K562 (cell line): ENCODE measurements around the gene ACBD3. TPM values are rescaled to one million over a fixed set of nuclear protein-coding genes. Genes with fewer than 3 reads are reported as not detected.
A peak's percentile ranks its signal among the peaks of the same experiment; 100 is the strongest.

Source experiments
- ATAC-seq: fragments of 200-7000 bp; cut with Tn5 transposase; 3 replicates; pipeline ENCODE4 v1.9.1; 2020; ENCODE audit warnings: moderate library complexity
- BruUV-seq: library from RNA; stranded (reverse); fragments of 400-500 nt; replicated peaks from 2 replicates; lab custom pipeline; 2021; lab: Mats Ljungman, UMichigan
- CTCF ChIA-PET: fragments of 300-600 bp; formaldehyde crosslinking; extraction: SDS; loops from one replicate; lab custom pipeline; 2021; ENCODE audit warnings: low intra/inter-chr PET ratio; lab: Yijun Ruan, JAX
- POLR2A ChIA-PET: fragments of 300-600, 350-650 bp; sonication (Branson Sonifier 250); formaldehyde crosslinking; extraction: SDS; loops from one replicate; lab custom pipeline; 2021; ENCODE audit warnings: antibody characterized with exemption, inconsistent platforms; lab: Yijun Ruan, JAX
- DNase-seq, 4 experiments: peaks; one replicate each; pipeline versions ENCODE4 v3.0.0 to v3.0.0-alpha.2; 2011 to 2018; ENCODE audit warnings: low spot score in 3 of 4, mixed read lengths in 3 of 4; ENCODE audit errors: extremely low read depth in 1 of 4
- FAIRE-seq: peaks from 2 replicates; lab custom pipeline; 2011; peaks lifted over from hg19 to GRCh38; lab: Jason Lieb, UNC
- H2AFZ ChIP-seq: 2 replicates; pipeline ENCODE4 v1.6.0; 2011; ENCODE audit warnings: low read depth, low read length, control low read depth, inconsistent platforms
- H3K27ac ChIP-seq: fragments of 200-600 bp; 3 replicates; pipeline ENCODE4 v1.8.0; 2011; ENCODE audit warnings: low read depth, mild to moderate bottlenecking, control low read depth, inconsistent platforms, low read length, moderate library complexity, mixed read lengths; ENCODE audit errors: extremely low read depth
- H3K27me3 ChIP-seq, 2 experiments: fragments of 300-600 bp in 1 of 2; 2 replicates in 1 of 2; 3 replicates in 1 of 2; pipeline versions ENCODE4 v1.6.0 to v1.8.0; 2011; ENCODE audit warnings: inconsistent platforms in 2 of 2, low read length in 2 of 2, mild to moderate bottlenecking in 1 of 2, mixed read lengths in 1 of 2, moderate library complexity in 1 of 2; ENCODE audit not compliant: control insufficient read depth in 2 of 2, insufficient read depth in 2 of 2
- H3K36me3 ChIP-seq: fragments of 300-600 bp; 3 replicates; pipeline ENCODE4 v1.8.0; 2011; ENCODE audit warnings: mild to moderate bottlenecking, low read length, inconsistent platforms; ENCODE audit not compliant: control insufficient read depth, insufficient read depth
- H3K4me1 ChIP-seq, 2 experiments: fragments of 200-600 bp in 1 of 2; replicated peaks in 1 of 2; 2 replicates in 1 of 2; 3 replicates in 1 of 2; pipeline versions ENCODE4 v1.5.1 to v1.8.0; 2011; ENCODE audit warnings: inconsistent platforms in 2 of 2, low read length in 2 of 2, mild to moderate bottlenecking in 1 of 2, mixed read lengths in 1 of 2, moderate library complexity in 1 of 2; ENCODE audit not compliant: control insufficient read depth in 2 of 2, insufficient read depth in 2 of 2
- H3K4me2 ChIP-seq: 2 replicates; pipeline ENCODE4 v1.6.1; 2011; ENCODE audit warnings: low read length, control low read depth, inconsistent platforms, mixed read lengths; ENCODE audit not compliant: insufficient read depth
- H3K4me3 ChIP-seq: fragments of 200-600 bp; sonication (generic), shearing (Covaris generic); 2 replicates; pipeline ENCODE4 v1.5.1; 2016; ENCODE audit warnings: control low read depth, inconsistent platforms
- H3K79me2 ChIP-seq: fragments of 200-600 bp; 3 replicates; pipeline ENCODE4 v1.8.0; 2011; ENCODE audit warnings: low read length, inconsistent platforms; ENCODE audit not compliant: control insufficient read depth, insufficient read depth
- H3K9ac ChIP-seq, 2 experiments: 2 replicates each; pipeline versions ENCODE4 v1.6.0 to v1.6.1; 2011; ENCODE audit warnings: low read depth in 2 of 2, low read length in 2 of 2, control low read depth in 1 of 2, inconsistent platforms in 1 of 2, mild to moderate bottlenecking in 1 of 2, mixed read lengths in 1 of 2; ENCODE audit not compliant: insufficient read depth in 1 of 2
- H3K9me1 ChIP-seq: one replicate; pipeline ENCODE4 v1.6.0; 2011; ENCODE audit warnings: inconsistent platforms, mild to moderate bottlenecking, low read length, moderate library complexity; ENCODE audit not compliant: control insufficient read depth, insufficient read depth
- H3K9me3 ChIP-seq: replicated peaks from 2 replicates; pipeline ENCODE4 v1.5.1; 2011; ENCODE audit warnings: low read depth, low read length, inconsistent platforms; ENCODE audit not compliant: control insufficient read depth, insufficient read depth
- H4K20me1 ChIP-seq: replicated peaks from 2 replicates; pipeline ENCODE4 v1.6.1; 2011; ENCODE audit warnings: low read length, inconsistent platforms, mixed read lengths; ENCODE audit not compliant: control insufficient read depth, insufficient read depth
- BCOR ChIP-seq: fragments of 450-650 bp; IDR thresholded peaks from 2 replicates; pipeline ENCODE4 v1.6.1; 2016
- CBFA2T3 ChIP-seq: fragments of 450-650 bp; IDR thresholded peaks from 2 replicates; pipeline ENCODE4 v1.6.1; 2017
- IFI16 ChIP-seq: fragments of 250-450 bp; sonication (Bioruptor Pico); IDR thresholded peaks from 2 replicates; pipeline ENCODE4 v2.1.2; 2022; ENCODE audit warnings: mild to moderate bottlenecking, inconsistent platforms
- KDM1A ChIP-seq, 2 experiments: fragments of 450-650 bp; IDR thresholded peaks; 2 replicates each; pipeline ENCODE4 v1.6.1; 2016; ENCODE audit warnings: mild to moderate bottlenecking in 2 of 2
- MEIS2 ChIP-seq: fragments of 450-650 bp; IDR thresholded peaks from 2 replicates; pipeline ENCODE4 v1.6.1; 2014; ENCODE audit warnings: mild to moderate bottlenecking; ENCODE audit not compliant: partially characterized antibody
- PHF21A ChIP-seq: fragments of 450-650 bp; IDR thresholded peaks from 2 replicates; pipeline ENCODE4 v1.6.1; 2017; ENCODE audit warnings: low read depth, borderline replicate concordance
- RBM25 ChIP-seq: fragments of 200-400 bp; formaldehyde crosslinking; IDR thresholded peaks from 2 replicates; pipeline ENCODE4 v1.6.1; 2018; ENCODE audit warnings: low read length, low read depth, moderate library complexity; ENCODE audit not compliant: severe bottlenecking
- RCOR1 ChIP-seq, 2 experiments: IDR thresholded peaks; 2 replicates each; pipeline ENCODE4 v1.6.1; 2012; ENCODE audit warnings: low read depth in 2 of 2, low read length in 2 of 2, borderline replicate concordance in 1 of 2, improper control_type of control experiment in 1 of 2
- SIRT6 ChIP-seq: IDR thresholded peaks from one replicate; pipeline ENCODE4 v1.6.1; 2012; ENCODE audit warnings: low read depth, mild to moderate bottlenecking, control low read depth, inconsistent platforms, low read length, moderate library complexity
- SOX6 ChIP-seq: fragments of 450-650 bp; IDR thresholded peaks from 2 replicates; pipeline ENCODE4 v1.6.1; 2014; ENCODE audit warnings: mild to moderate bottlenecking
- SPI1 ChIP-seq: IDR thresholded peaks from 2 replicates; pipeline ENCODE4 v1.6.1; 2011; ENCODE audit warnings: low read depth, low read length, control low read depth, borderline replicate concordance
- TSC22D4 ChIP-seq: fragments of 450-650 bp; IDR thresholded peaks from 2 replicates; pipeline ENCODE4 v1.6.1; 2016; ENCODE audit warnings: missing genetic modification characterization, missing biosample characterization, control low read depth
- WGBS: fragments of 100-300 bp; shearing (Covaris generic); methylation state at CpG from one replicate; pipeline ENCODE4 v1.1.6; 2016; ENCODE audit warnings: low coverage, mixed read lengths; ENCODE audit not compliant: insufficient coverage; ENCODE audit errors: missing lambda C conversion rate; 5-methylcytosine and 5-hydroxymethylcytosine counted together
- in situ Hi-C: fragments of 300-500 bp; cut with MboI; formaldehyde crosslinking; loops from 4 replicates; pipeline ENCODE4 v1.15.0; 2018; ENCODE audit warnings: inconsistent platforms, mixed read lengths
- intact Hi-C: fragments of 100-400 bp; cut with micrococcal nuclease; formaldehyde crosslinking; loops from 2 replicates; pipeline ENCODE4 v1.14.2; 2022
- polyA plus RNA-seq, 8 experiments: library from polyadenylated mRNA; depleted of rRNA in 4 of 8; stranded (reverse) in 5 of 8; unstranded in 3 of 8; fragments of >200 nt; fragmentation: Nextera tagmentation in 2 of 8; fragmentation: Illumina TruSeq in 1 of 8; extraction: Ambion mirVana in 2 of 8; extraction: Trizol in 1 of 8; gene quantifications; 2 replicates each; pipeline versions ENCODE4 v1.2.1 to v1.2.3, GENCODE V29; 2011 to 2014; ENCODE audit warnings: inconsistent platforms in 1 of 8, missing spikeins in 1 of 8
- total RNA-seq, 7 experiments: library from RNA; depleted of rRNA in 6 of 7; stranded (reverse); fragments of >200 nt in 6 of 7; fragmentation: Illumina TruSeq in 2 of 7; extraction: Trizol in 2 of 7; gene quantifications; 2 replicates each; pipeline versions ENCODE4 v1.2.1 to v1.2.3, GENCODE V29; 2011 to 2021; ENCODE audit warnings: low replicate concordance in 1 of 7
- TF ChIP-seq, protein P1 (sequence below): fragments of 450-650 bp; IDR thresholded peaks from 2 replicates; pipeline ENCODE4 v1.6.1; 2017; ENCODE audit warnings: antibody characterized with exemption
- TF ChIP-seq, protein P2 (sequence below), 2 experiments: IDR thresholded peaks in 1 of 2; conservative IDR thresholded peaks in 1 of 2; 2 replicates each; pipeline ENCODE4 v1.6.1; 2016; ENCODE audit warnings: low read depth in 2 of 2, mild to moderate bottlenecking in 1 of 2, missing compliant biosample characterization in 1 of 2, missing genetic modification characterization in 1 of 2, moderate library complexity in 1 of 2

ACBD3 gene
- total and polyA plus RNA-seq, 9 of the 15 experiments (the other 6 are each of a cell fraction or from before 2014, with no cell fraction given): 11.1 to 36.7 (median 26.9) TPM

DNA sequence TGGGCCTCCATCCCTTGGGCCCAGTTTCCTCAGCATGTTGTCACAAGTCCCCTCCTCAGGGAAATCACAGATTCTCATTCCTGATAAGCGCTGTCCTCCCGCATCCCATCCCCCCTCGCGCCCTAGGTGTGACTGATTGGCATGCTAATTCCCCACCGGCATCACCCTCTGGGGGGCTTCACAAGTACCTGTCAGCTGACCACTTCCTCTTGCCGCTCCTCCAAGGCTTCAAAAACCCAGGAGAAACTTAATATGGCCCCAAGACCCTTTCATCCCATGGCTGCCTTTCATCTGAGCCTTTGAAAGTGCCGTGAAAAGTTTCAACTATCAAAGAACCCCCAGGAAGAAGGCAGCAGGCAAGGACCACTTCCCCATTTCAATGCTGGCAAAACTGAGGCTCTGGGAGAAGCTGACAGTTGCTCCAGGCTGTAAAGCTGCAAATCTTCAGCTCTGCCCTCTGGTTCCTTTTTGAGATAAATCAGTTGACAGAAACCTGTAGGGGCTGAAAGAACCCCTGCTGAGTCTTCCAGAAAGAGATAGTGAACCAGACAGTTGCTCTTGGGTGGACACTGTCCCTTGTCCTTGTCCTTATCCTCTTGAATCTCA is 24.1 kb upstream of the ACBD3 start:
- Histone ChIP-seq H3K79me2 (no peaks in the 10 kb centered on the region), H3K4me1 (peaks cover 0 to 7% of the 10 kb centered on the region in 2 experiments; a peak in 3 of 5 replicates), H3K9ac (no peak overlapping the region), H2AFZ (no peak overlapping the region), H4K20me1 (peaks cover 4% of the 10 kb centered on the region; the same call in 1 of the 2 replicates), H3K36me3 (no peaks in the 10 kb centered on the region), H3K27ac (no peak overlapping the region), H3K9me1 (no peaks in the 10 kb centered on the region), H3K9me3 (no peaks in the 10 kb centered on the region), H3K4me2 (no peak overlapping the region), H3K4me3 (no peak overlapping the region), H3K27me3 (peaks cover 16 to 18% of the 10 kb centered on the region in 2 experiments; a peak in 4 of 5 replicates)
- TF ChIP-seq SOX6 (no peak), SIRT6 (no peak), CBFA2T3 (0 out of 2 replicates have a peak, but pooled peaks have one; percentile 5), BCOR (peak; percentile 47; the same call in 1 of the 2 replicates), TSC22D4 (tag) (no peak), PHF21A (no peak), KDM1A (IDR thresholded peaks at IDR 0.05) (peak; percentile 45 to 51; a peak in 3 of 4 replicates), SPI1 (peak; percentile 75), RCOR1 (IDR thresholded peaks at IDR 0.05; ENCODE audit: borderline replicate concordance in 1 of 2, low read depth in 2 of 2, low read length in 2 of 2) (peak in 1 of 2 experiments; percentile 50; a peak in 1 of 4 replicates), IFI16 (CRISPR knock-in tag) (no peak), MEIS2 (peak; percentile 45), RBM25 (peak; percentile 77)
- TF ChIP-seq, protein P1, sequence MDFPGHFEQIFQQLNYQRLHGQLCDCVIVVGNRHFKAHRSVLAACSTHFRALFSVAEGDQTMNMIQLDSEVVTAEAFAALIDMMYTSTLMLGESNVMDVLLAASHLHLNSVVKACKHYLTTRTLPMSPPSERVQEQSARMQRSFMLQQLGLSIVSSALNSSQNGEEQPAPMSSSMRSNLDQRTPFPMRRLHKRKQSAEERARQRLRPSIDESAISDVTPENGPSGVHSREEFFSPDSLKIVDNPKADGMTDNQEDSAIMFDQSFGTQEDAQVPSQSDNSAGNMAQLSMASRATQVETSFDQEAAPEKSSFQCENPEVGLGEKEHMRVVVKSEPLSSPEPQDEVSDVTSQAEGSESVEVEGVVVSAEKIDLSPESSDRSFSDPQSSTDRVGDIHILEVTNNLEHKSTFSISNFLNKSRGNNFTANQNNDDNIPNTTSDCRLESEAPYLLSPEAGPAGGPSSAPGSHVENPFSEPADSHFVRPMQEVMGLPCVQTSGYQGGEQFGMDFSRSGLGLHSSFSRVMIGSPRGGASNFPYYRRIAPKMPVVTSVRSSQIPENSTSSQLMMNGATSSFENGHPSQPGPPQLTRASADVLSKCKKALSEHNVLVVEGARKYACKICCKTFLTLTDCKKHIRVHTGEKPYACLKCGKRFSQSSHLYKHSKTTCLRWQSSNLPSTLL: no peak
- TF ChIP-seq, protein P2, sequence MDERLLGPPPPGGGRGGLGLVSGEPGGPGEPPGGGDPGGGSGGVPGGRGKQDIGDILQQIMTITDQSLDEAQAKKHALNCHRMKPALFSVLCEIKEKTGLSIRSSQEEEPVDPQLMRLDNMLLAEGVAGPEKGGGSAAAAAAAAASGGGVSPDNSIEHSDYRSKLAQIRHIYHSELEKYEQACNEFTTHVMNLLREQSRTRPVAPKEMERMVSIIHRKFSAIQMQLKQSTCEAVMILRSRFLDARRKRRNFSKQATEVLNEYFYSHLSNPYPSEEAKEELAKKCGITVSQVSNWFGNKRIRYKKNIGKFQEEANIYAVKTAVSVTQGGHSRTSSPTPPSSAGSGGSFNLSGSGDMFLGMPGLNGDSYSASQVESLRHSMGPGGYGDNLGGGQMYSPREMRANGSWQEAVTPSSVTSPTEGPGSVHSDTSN (CRISPR knock-in tag; IDR thresholded peaks at IDR 0.05; ENCODE audit: low read depth): no peak
- TF ChIP-seq, protein P2 (tag; conservative IDR thresholded peaks at IDR 0.05; ENCODE audit: low read depth): peak; percentile 46; the same call in 1 of the 2 replicates
- CTCF ChIA-PET: no interaction called here
- ATAC-seq (peak; percentile 15; the same call in 1 of the 3 replicates), FAIRE-seq (no peak), DNase-seq (peak in 1 of 4 experiments; percentile 33)
- intact Hi-C loops (no loop called here), in situ Hi-C loops (no loop called here)
- 15% methylated on average over 7 of the region's 7 CpGs for WGBS
- no TSS peak for BruUV-seq
- POLR2A ChIA-PET: interaction anchor here (0.7 to 1.1 kb wide), 3 partner anchors 8 to 16 kb away, joined by 3 read pairs; no protein-coding TSS in a partner anchor
